Bronchial epithelial cell (primary cell): Measurements from ENCODE around the gene IGLL1. TPM values are rescaled to one million over a fixed set of nuclear protein-coding genes. Genes with fewer than 3 reads are reported as not detected.

Experiments
- DNase-seq: peaks from one replicate; pipeline ENCODE4 v3.0.0-alpha.2; 2010; ENCODE audit warnings: low read depth
- FAIRE-seq: peaks from 2 replicates; lab custom pipeline; 2011; peaks lifted over from hg19 to GRCh38; lab: Jason Lieb, UNC
- H3K27me3 ChIP-seq: 2 replicates; pipeline ENCODE4 v1.5.1; 2011; ENCODE audit warnings: low read length; ENCODE audit not compliant: control insufficient read depth, insufficient read depth
- H3K36me3 ChIP-seq: 2 replicates; pipeline ENCODE4 v1.5.1; 2011; ENCODE audit warnings: low read length; ENCODE audit not compliant: control insufficient read depth, insufficient read depth
- H3K4me3 ChIP-seq: 2 replicates; pipeline ENCODE4 v1.5.1; 2011; ENCODE audit warnings: mild to moderate bottlenecking, low read depth, low read length, control low read depth
- CTCF ChIP-seq: IDR thresholded peaks from 2 replicates; pipeline ENCODE4 v1.5.1; 2011; ENCODE audit warnings: mild to moderate bottlenecking, moderate library complexity, low read length, control low read depth, inconsistent platforms; ENCODE audit not compliant: insufficient read depth, severe bottlenecking
- total RNA-seq: library from RNA; depleted of rRNA; stranded (reverse); fragments of >200 nt; gene quantifications from 2 replicates; pipeline ENCODE4 v1.2.1, GENCODE V29; 2014

IGLL1 gene
- total RNA-seq, 1 donor from 2014 or later, result not detected

- FAIRE-seq, result no peak
- DNase-seq, result peak; percentile 26
- Histone ChIP-seq H3K4me3 (no peak overlapping the region), H3K27me3 (no peaks in the 10 kb centered on the region), H3K36me3 (no peaks in the 10 kb centered on the region)
- TF ChIP-seq CTCF, result peak; percentile 91
Observed at GRCh38 chr22:23591201-23591791, 11.2 kb upstream of the IGLL1 start.

GRCh38 chr22:23583836-23584235, 3.7 kb upstream of the IGLL1 start:
- TF ChIP-seq CTCF, result no peak
- no peak for DNase-seq
- no peak for FAIRE-seq
- Histone ChIP-seq H3K27me3 (no peaks in the 10 kb centered on the region), H3K4me3 (no peak overlapping the region), H3K36me3 (no peaks in the 10 kb centered on the region)

GRCh38 chr22:23583153-23583552, 3.1 kb upstream of the IGLL1 start:
- H3K4me3 ChIP-seq, result no peak overlapping the region
- FAIRE-seq, result no peak

GRCh38 chr22:23581260-23581650, 1.2 kb upstream of the IGLL1 start:
- no peak overlapping the region for H3K4me3 ChIP-seq
- TF ChIP-seq CTCF, result no peak
- DNase-seq (no peak), FAIRE-seq (no peak)
- no peaks in the 10 kb centered on the region for H3K36me3 ChIP-seq
- no peaks in the 10 kb centered on the region for H3K27me3 ChIP-seq

More at GRCh38 chr22:23583153-23583552, 3.1 kb upstream of the IGLL1 start:
- TF ChIP-seq CTCF, result no peak
- no peak for DNase-seq
- no peaks in the 10 kb centered on the region for H3K27me3 ChIP-seq
- H3K36me3 ChIP-seq, result no peaks in the 10 kb centered on the region

GRCh38 chr22:23580576-23581259, 628 bp upstream of the IGLL1 start:
- Histone ChIP-seq H3K27me3 (no peaks in the 10 kb centered on the region), H3K36me3 (no peaks in the 10 kb centered on the region), H3K4me3 (no peak overlapping the region)
- DNase-seq, result no peak
- FAIRE-seq, result no peak
- TF ChIP-seq CTCF, result no peak

- FAIRE-seq (no peak), DNase-seq (no peak)
- Histone ChIP-seq H3K27me3 (no peaks in the 10 kb centered on the region), H3K36me3 (no peaks in the 10 kb centered on the region), H3K4me3 (no peak overlapping the region)
- TF ChIP-seq CTCF, result no peak
Observed at GRCh38 chr22:23579280-23579679, 810 bp downstream of the IGLL1 start.
